ENCODE data around the gene RNF14.

- TF ChIP-seq CTCF (conservative IDR thresholded peaks at IDR 0.05) (no peak), EZH2 (IDR thresholded peaks at IDR 0.05; ENCODE audit: low read depth) (no peak)
These were observed 31.3 kb downstream of the RNF14 start for GRCh38 chr5:142000173-142000572.
